Measurements from ENCODE around the gene C17orf113. TPM values are rescaled to one million over a fixed set of nuclear protein-coding genes. Genes with fewer than 3 reads are reported as not detected.

C17orf113 gene
- total and polyA plus RNA-seq, 2 of the 4 experiments (the other 2 are of a cell fraction), result under 0.01 to 0.03 TPM

GRCh38 chr17:42075789-42076188 is 25.4 kb upstream of the C17orf113 start:
- Histone ChIP-seq H2BK20ac (ENCODE audit: low read depth, low read length) (no peak overlapping the region), H4K5ac (ENCODE audit: low read depth, low read length) (no peak overlapping the region), H2AFZ (replicated peaks; ENCODE audit: low read length, poor library complexity) (no peak overlapping the region), H4K91ac (ENCODE audit: insufficient read depth, low read depth, low read length) (no peak overlapping the region), H3K56ac (ENCODE audit: extremely low read depth, insufficient read depth, low read length) (no peak overlapping the region), H3K14ac (replicated peaks; ENCODE audit: low read depth, low read length) (no peak overlapping the region), H3K4me2 (ENCODE audit: low read depth, low read length) (no peak overlapping the region), H3K79me1 (ENCODE audit: low read depth in 1 of 2, low read length in 2 of 2) (no peaks in the 10 kb centered on the region), H2BK120ac (ENCODE audit: low read depth, low read length) (no peak overlapping the region), H3K9ac (ENCODE audit: low read depth, low read length) (no peak overlapping the region), H2AK5ac (ENCODE audit: low read depth, low read length) (no peak overlapping the region), H2BK15ac (ENCODE audit: low read depth, low read length) (no peak overlapping the region), H2BK5ac (ENCODE audit: low read depth, low read length, poor library complexity, severe bottlenecking) (no peak overlapping the region), H3K36me3 (ENCODE audit: control insufficient read depth, insufficient read depth, low read length) (no peaks in the 10 kb centered on the region), H4K8ac (ENCODE audit: low read depth in 2 of 2, low read length in 2 of 2) (no peak overlapping the region), H3K4me3 (ENCODE audit: insufficient read depth, low read depth, low read length) (no peak overlapping the region), H4K20me1 (ENCODE audit: insufficient read depth, low read length) (no peaks in the 10 kb centered on the region), H3K9me3 (ENCODE audit: control insufficient read depth, insufficient read depth, low read length) (no peaks in the 10 kb centered on the region), H3K4ac (ENCODE audit: low read depth, low read length) (no peak overlapping the region), H3K27me3 (ENCODE audit: control insufficient read depth, insufficient read depth, low read length) (peaks cover 74% of the 10 kb centered on the region), H3K18ac (ENCODE audit: low read depth, low read length) (no peak overlapping the region), H3K27ac (ENCODE audit: insufficient read depth, low read length) (no peak overlapping the region), H3K9me1 (ENCODE audit: insufficient read depth, low read length) (no peaks in the 10 kb centered on the region), H2AK9ac (replicated peaks; ENCODE audit: low read depth, low read length, poor library complexity) (no peak overlapping the region), H3K23ac (ENCODE audit: low read depth, low read length) (no peak overlapping the region), H3K4me1 (ENCODE audit: control insufficient read depth, insufficient read depth, low read length) (no peaks in the 10 kb centered on the region)
- BruUV-seq (replicated peaks), result no TSS peak
- intact Hi-C loops (cut with micrococcal nuclease), result no loop called here
- TF ChIP-seq USF2 (IDR thresholded peaks at IDR 0.05; ENCODE audit: low read depth, low read length), result no peak
- no peak for TF ChIP-seq RFX5 (IDR thresholded peaks at IDR 0.05; ENCODE audit: low read depth, low read length)
- TF ChIP-seq RAD21 (IDR thresholded peaks at IDR 0.05; ENCODE audit: low read length), result no peak
- TF ChIP-seq SMC3 (IDR thresholded peaks at IDR 0.05; ENCODE audit: low read depth, low read length), result no peak
- TF ChIP-seq RCOR1 (IDR thresholded peaks at IDR 0.05; ENCODE audit: insufficient replicate concordance, low read length), result no peak
- no peak for TF ChIP-seq CEBPB (IDR thresholded peaks at IDR 0.05; ENCODE audit: low read depth, low read length)
- no peak for TF ChIP-seq MAZ (IDR thresholded peaks at IDR 0.05; ENCODE audit: borderline replicate concordance, low read depth, low read length)
- in situ Hi-C loops (cut with MboI; ENCODE audit: low sequenced_read_pairs), result no loop called here
- CTCF ChIA-PET, result no interaction called here
- dilution Hi-C loops (cut with HindIII; ENCODE audit: low sequenced_read_pairs, unreplicated experiment), result no loop called here
- POLR2A ChIA-PET (ENCODE audit: unreplicated experiment), result no interaction called here
- 55% methylated on average over 2 of the region's 6 CpGs; no CpG with 5 or more reads in 1 of the 2 experiments for WGBS, 2 experiments (ENCODE audit: extremely low coverage in 2 of 2, insufficient read length in 1 of 2)
- DNase-seq (no peak), ATAC-seq (ENCODE audit: low read depth) (no peak)

Measured in IMR-90 (cell line).